ENCODE measurements around the gene TCF4. TPM values are rescaled to one million over a fixed set of nuclear protein-coding genes. Genes with fewer than 3 reads are reported as not detected.

Gene TCF4
- polyA plus RNA-seq, 1 donor (not counting 4 experiments of a cell fraction or from before 2014, with no cell fraction given) = 9.7 TPM

DNA sequence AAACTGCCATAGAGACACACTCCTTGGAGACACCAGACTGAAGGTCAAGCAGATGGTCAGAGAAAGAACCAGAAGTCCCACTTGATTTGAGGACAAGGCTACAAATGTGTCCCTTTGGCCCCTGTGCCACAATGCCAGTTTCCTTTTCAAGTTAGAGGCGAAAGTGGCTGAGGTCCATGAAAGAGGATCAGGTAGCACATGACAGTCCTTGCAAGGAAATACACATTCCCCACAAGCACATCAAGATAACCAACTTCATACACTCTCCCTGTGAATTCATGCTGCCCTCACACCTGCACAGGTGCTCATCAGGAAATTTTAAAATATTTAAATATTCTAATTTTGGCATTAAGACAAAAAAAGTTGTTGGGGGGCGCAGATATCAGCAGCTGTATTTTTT is 218.6 kb downstream of the TCF4 start:
- dilution Hi-C loops (cut with MboI; ENCODE audit: extremely low pct_ligation_motif_present, low sequenced_read_pairs) = no loop called here
- Histone ChIP-seq H3K27me3 (ENCODE audit: control insufficient read depth, extremely low read depth, insufficient read depth, low read length) (no peaks in the 10 kb centered on the region), H3K4me3 (ENCODE audit: control insufficient read depth in 2 of 3, extremely low read depth in 1 of 3, insufficient read depth in 2 of 3, low read depth in 1 of 3, low read length in 3 of 3) (no peak overlapping the region), H3K9ac (ENCODE audit: control insufficient read depth, extremely low read depth, insufficient read depth, low read length) (no peak overlapping the region), H3K9me1 (ENCODE audit: control insufficient read depth, extremely low read depth, insufficient read depth, low read length) (no peaks in the 10 kb centered on the region), H3K36me3 (ENCODE audit: control insufficient read depth in 2 of 2, extremely low read depth in 1 of 2, insufficient read depth in 2 of 2, low read length in 2 of 2) (no peaks in the 10 kb centered on the region), H2AFZ (ENCODE audit: control insufficient read depth, low read length) (no peak overlapping the region), H3K9me3 (ENCODE audit: control insufficient read depth, low read depth, low read length) (no peaks in the 10 kb centered on the region), H3K79me2 (ENCODE audit: control insufficient read depth, insufficient read depth, low read length) (no peaks in the 10 kb centered on the region), H3K27ac (ENCODE audit: control insufficient read depth, insufficient read depth, low read length) (no peak overlapping the region), H3K4me2 (ENCODE audit: control insufficient read depth, extremely low read depth, insufficient read depth, low read depth, low read length) (no peak overlapping the region), H4K20me1 (ENCODE audit: control insufficient read depth, extremely low read depth, insufficient read depth, low read length) (no peaks in the 10 kb centered on the region), H3K4me1 (ENCODE audit: control insufficient read depth, extremely low read depth, insufficient read depth, low read length) (no peaks in the 10 kb centered on the region)
- TF ChIP-seq EZH2 (IDR thresholded peaks at IDR 0.05; ENCODE audit: low read length) = no peak
- TF ChIP-seq, protein P1, sequence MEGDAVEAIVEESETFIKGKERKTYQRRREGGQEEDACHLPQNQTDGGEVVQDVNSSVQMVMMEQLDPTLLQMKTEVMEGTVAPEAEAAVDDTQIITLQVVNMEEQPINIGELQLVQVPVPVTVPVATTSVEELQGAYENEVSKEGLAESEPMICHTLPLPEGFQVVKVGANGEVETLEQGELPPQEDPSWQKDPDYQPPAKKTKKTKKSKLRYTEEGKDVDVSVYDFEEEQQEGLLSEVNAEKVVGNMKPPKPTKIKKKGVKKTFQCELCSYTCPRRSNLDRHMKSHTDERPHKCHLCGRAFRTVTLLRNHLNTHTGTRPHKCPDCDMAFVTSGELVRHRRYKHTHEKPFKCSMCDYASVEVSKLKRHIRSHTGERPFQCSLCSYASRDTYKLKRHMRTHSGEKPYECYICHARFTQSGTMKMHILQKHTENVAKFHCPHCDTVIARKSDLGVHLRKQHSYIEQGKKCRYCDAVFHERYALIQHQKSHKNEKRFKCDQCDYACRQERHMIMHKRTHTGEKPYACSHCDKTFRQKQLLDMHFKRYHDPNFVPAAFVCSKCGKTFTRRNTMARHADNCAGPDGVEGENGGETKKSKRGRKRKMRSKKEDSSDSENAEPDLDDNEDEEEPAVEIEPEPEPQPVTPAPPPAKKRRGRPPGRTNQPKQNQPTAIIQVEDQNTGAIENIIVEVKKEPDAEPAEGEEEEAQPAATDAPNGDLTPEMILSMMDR (optimal IDR thresholded peaks at IDR 0.05 in 1 of 3, IDR thresholded peaks at IDR 0.05 in 1 of 3, conservative IDR thresholded peaks at IDR 0.05 in 1 of 3; ENCODE audit: extremely low read depth in 1 of 3, insufficient read depth in 2 of 3, low read length in 3 of 3) = no peak
- FAIRE-seq = no peak
- DNase-seq (ENCODE audit: low read depth, low spot score) = no peak

DNA sequence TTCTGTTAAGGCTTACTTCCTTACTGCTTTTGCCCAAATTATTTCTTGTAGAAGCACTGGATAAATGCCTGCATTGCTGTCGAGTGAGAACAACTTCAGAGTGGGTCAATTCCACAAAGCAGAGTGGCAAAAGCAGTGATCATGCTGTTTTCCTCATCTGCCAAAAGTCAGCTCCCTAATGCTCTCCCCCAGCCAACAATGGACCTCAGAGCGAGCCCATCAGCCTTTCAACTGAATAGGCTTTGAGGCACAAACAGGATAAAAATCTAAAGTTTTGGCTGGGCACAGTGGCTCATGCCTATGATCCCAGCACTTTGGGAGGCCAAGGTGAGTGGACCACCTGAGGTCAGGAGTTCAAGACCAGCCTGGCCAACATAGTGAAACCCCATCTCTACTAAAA is 222.7 kb downstream of the TCF4 start:
- no peaks in the 10 kb centered on the region for H3K4me1 ChIP-seq (ENCODE audit: control insufficient read depth, extremely low read depth, insufficient read depth, low read length)
- no peak for DNase-seq (ENCODE audit: low read depth, low spot score)
- no peak overlapping the region for H3K27ac ChIP-seq (ENCODE audit: control insufficient read depth, insufficient read depth, low read length)
- dilution Hi-C loops (cut with MboI; ENCODE audit: extremely low pct_ligation_motif_present, low sequenced_read_pairs) = no loop called here
- H4K20me1 ChIP-seq (ENCODE audit: control insufficient read depth, extremely low read depth, insufficient read depth, low read length) = no peaks in the 10 kb centered on the region
- no peak for FAIRE-seq
- H3K9ac ChIP-seq (ENCODE audit: control insufficient read depth, extremely low read depth, insufficient read depth, low read length) = no peak overlapping the region
- H3K79me2 ChIP-seq (ENCODE audit: control insufficient read depth, insufficient read depth, low read length) = no peaks in the 10 kb centered on the region
- H3K27me3 ChIP-seq (ENCODE audit: control insufficient read depth, extremely low read depth, insufficient read depth, low read length) = no peaks in the 10 kb centered on the region
- H3K4me2 ChIP-seq (ENCODE audit: control insufficient read depth, extremely low read depth, insufficient read depth, low read depth, low read length) = no peak overlapping the region
- H3K9me1 ChIP-seq (ENCODE audit: control insufficient read depth, extremely low read depth, insufficient read depth, low read length) = no peaks in the 10 kb centered on the region
- H3K4me3 ChIP-seq (ENCODE audit: control insufficient read depth in 2 of 3, extremely low read depth in 1 of 3, insufficient read depth in 2 of 3, low read depth in 1 of 3, low read length in 3 of 3) = no peak overlapping the region
- no peaks in the 10 kb centered on the region for H3K36me3 ChIP-seq (ENCODE audit: control insufficient read depth in 2 of 2, extremely low read depth in 1 of 2, insufficient read depth in 2 of 2, low read length in 2 of 2)
- H2AFZ ChIP-seq (ENCODE audit: control insufficient read depth, low read length) = no peak overlapping the region
- no peaks in the 10 kb centered on the region for H3K9me3 ChIP-seq (ENCODE audit: control insufficient read depth, low read depth, low read length)
- TF ChIP-seq, protein P1 (optimal IDR thresholded peaks at IDR 0.05 in 1 of 3, IDR thresholded peaks at IDR 0.05 in 1 of 3, conservative IDR thresholded peaks at IDR 0.05 in 1 of 3; ENCODE audit: extremely low read depth in 1 of 3, insufficient read depth in 2 of 3, low read length in 3 of 3) = no peak
- TF ChIP-seq EZH2 (IDR thresholded peaks at IDR 0.05; ENCODE audit: low read length) = no peak

Data from keratinocyte (primary cell).